GM04504 (cell line): ENCODE measurements around the gene EP400.
"Not testable (repeated sequence)": the region's sequence is repeated elsewhere in the genome, so short reads cannot be mapped to it uniquely, and the experiment has no call there.

Experiments
- DNase-seq: peaks from one replicate; pipeline ENCODE4 v3.0.0-alpha.2; 2012; ENCODE audit warnings: low read depth

The EP400 gene

DNA sequence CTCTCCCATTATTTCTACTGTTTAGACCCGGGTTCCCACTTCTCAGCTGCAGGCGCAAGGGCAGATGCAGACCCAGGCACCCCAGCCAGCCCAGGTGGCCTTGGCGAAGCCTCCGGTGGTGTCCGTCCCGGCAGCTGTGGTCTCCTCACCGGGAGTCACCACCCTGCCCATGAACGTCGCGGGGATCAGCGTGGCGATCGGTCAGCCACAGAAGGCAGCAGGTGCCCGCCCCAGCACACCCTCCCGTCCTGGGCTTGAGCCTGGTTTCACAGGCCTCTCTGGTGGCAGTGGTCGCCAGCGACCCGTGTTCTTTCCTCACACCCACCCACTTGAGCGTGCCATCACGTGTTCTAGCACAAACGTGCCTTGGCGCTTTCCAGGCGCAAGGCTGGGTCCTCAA, 117.0 kb downstream of the EP400 start:
- no peak for DNase-seq

- no peak for DNase-seq
These were observed 117.4 kb downstream of the EP400 start for GRCh38 chr12:132067182-132067581.

DNA sequence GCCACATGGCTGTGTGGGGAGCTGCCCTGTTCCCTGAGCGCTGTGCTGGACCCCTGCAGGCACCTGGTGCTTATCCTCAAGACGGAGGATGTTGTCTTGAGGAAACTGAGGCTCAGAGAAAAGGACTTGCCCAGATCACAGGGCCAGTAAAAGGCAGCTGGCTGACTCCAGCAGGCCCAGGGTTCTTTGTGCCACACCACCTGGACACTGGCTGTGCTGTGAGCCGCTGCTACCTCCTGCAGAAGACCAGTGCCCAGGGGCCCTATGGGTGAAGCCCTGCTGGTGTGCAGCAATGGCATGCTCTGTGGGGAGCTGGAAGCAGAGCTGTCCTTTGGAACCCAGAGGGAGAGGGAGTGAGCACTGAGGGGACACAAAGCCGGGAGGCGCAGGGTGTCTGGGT, 118.5 kb downstream of the EP400 start:
- DNase-seq: no peak

DNA sequence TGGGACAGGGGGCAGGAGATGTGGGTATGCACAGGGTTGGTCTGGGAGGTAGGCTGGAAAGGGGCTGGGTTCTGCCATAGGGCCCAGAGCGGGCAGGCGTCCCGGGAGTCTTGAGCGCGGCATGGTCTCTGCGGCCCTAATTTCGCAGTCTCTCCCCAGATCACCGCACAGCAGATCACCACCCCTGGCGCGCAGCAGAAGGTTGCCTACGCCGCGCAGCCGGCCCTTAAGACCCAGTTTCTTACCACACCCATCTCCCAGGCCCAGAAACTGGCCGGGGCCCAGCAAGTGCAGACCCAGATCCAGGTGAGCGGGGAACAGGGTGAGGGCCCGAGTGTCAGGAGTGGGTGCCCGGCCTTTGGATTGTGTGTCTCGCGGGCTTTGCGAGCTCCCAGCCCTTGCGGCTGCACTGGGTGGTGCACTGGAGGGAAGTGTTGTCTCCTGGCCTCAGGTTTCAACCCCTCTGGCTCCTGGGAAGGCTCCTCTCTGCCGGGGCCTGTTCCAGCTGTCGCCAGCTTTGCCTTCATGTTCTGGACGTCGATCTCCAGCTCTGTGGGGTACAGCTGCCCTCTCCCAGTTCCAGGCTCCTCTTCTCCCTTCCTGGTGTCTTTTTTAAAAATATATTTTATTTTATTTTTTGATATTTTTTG, 119.7 kb downstream of the EP400 start:
- DNase-seq: no peak

DNA sequence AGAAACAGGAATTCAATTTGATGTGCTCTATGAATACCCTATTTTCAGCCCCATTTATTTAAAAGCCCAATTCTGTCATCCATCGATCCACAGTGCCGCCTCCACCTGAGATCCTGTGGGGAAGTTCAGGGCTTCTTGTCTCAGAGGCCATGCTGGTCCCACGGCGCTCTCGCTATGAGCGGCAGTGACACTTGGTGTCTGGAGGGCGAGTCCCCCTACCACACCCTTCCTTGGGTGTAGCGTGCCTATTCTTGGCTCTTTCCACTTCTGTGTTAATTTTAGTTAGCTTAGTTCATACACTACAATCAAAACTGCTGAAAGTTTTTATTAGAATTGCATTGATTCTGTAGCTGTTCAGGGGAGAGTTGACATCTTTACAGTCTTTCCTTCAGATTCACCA, 120.6 kb downstream of the EP400 start:
- DNase-seq: no peak

DNA sequence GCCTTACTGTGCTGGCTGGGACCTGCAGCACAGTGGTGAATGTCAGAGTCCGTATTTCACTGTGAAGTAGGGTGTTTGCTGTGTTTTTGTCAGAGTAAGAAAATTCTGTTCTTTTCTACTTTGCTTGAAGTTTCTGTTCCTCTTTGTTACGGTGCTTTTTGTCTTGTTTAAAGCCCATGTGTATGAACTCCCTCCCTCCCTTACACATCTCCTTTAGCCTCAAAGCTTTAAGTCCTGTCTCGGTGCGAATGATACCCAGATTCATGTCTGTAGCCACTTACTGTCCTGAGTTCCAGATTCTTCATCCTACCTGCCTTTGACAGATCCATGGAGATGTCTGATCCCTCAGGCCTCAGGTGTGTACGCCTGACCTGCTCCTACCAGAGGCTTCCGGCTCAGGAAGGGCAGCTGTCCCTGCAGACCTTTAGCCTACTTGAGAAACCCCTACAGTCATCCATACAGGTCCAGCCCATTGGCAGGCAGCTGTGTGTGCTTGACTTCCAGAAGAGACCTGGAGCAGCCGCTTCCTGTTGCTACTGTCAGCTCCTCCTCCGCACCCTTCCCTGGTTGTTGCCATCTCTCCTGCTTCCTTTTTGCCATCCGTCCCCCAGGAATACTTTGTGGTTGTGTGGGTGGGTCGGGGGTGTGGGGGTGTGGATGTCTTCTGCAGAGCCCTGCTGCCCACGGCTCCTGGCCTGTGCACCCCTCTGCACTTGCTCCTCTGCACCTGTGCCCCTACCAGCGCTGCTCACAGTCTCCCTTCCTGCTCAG, 121.5 kb downstream of the EP400 start:
- no peak for DNase-seq

DNA sequence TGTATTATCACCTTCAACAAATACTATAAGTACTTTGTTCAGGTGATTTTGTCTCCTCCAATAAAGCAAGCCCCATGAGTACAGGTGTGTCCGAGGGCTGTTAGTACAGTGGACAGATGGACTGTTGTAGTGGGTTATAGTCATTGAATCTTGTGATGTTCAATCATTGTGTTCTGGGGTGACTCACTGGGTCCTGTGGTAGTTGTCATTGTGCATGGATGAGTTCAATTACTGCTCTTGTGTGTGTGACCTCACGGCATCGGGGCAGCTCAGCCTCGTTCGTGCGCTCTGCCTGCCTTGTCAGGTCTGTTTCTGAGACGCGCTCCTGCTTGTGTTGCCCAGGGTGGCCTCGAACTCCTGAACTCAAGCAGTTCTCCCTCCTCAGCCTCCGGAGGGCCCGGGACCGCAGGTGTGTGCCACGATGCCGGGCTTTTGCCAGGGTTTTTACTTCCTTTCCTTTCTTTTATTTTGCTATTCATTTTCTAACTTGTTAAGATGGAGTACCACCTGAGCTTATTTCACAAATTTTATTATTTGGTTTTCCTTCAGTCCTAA, 122.2 kb downstream of the EP400 start:
- no peak for DNase-seq

GRCh38 chr12:132074216-132074615, 124.5 kb downstream of the EP400 start:
- no peak for DNase-seq

GRCh38 chr12:132075026-132075713, 125.4 kb downstream of the EP400 start:
- DNase-seq: no peak

- DNase-seq: no peak
These were observed 126.2 kb downstream of the EP400 start for GRCh38 chr12:132075714-132076553.

DNA sequence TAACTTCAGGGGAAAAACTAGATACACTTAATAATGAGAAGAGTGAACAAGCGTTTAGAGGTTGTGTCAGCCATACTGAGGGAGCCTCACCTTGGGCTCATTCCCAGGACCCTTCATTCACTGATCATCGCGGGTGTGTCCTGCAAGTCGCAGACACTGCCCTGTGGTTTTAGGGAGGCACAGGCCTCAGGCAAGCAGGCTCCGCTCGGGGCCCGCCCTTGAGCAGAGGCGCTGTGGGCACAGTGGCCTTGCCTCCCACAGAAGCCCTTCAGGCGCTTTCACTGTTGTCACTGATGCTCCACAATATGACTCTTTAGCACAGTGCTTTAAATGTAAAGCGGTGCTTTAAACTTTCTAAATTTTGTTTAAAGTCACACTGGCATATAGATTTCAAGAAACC, 127.0 kb downstream of the EP400 start:
- no peak for DNase-seq

DNA sequence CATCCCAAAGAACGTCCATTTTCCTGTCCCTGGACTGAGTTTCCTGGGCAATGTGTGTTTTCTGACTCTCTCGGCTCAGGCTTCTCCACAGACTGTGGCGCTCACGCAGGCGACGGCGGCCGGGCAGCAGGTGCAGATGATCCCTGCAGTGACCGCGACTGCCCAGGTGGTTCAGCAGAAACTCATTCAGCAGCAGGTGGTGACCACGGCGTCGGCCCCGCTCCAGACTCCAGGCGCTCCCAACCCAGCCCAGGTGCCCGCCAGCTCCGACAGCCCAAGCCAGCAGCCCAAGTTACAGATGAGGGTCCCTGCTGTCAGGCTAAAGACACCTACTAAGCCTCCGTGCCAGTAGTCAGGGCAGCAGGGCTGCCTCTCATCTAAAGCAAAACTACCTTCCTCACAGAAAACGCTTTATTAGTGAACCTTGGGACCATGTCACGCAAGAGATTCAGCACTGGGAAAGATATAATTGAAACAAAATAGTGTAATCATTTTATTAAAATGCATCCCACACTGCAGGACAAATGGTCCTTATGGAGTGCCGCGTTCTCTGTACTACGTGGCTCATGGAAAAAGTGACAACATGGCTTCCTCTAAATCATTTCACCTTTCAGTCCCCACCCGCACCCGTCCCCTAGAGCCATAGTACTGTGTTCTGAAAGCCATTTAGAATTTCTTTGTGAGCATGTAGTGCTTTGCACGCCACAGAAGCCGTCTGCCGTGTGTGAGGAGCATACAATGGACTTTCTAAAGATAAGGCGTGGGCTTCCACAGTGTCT, 127.8 kb downstream of the EP400 start:
- DNase-seq: no peak

GRCh38 chr12:132078190-132078589, 128.4 kb downstream of the EP400 start:
- peak; percentile 76 for DNase-seq

GRCh38 chr12:132079200-132079599, 129.5 kb downstream of the EP400 start:
- DNase-seq: no peak

DNA sequence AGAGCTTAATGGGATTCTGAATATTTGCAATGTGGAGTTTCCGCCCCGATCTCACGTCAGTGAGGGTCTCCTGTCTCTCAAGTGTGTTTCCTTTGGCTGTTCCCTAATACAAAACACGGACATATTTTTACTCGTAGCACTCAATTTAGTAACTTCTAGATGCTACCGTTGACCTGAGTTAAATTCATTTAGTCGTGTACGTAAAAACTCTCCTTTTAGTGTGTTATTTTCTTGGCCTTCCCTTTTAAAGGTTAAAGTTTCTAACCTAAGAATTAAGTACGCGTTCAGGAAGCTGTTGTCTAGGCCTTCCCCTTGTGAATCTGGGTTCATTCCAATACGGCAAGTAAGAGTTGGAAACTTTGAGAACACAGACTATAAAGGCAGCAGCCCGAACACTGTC, 130.0 kb downstream of the EP400 start:
- no peak for DNase-seq

- not testable (repeated sequence) for DNase-seq
These were observed 130.8 kb downstream of the EP400 start for GRCh38 chr12:132080515-132080914.

- DNase-seq: no peak
These were observed 131.7 kb downstream of the EP400 start for GRCh38 chr12:132081423-132081822.

DNA sequence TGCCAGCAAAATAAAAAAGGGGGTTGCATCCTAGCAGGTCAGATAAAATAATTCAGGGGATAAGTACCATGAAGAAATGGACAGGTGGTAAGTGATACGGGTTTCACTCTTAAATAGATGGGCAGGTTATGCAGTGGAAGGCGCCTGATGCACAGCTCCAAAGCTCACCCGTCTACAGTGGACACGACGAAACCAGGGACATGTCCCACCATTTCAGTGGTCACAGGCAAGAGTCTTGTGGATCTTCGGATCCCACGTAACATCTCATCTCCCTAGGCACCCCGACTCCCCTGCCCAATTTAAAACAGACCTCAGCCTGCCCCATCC, 133.8 kb downstream of the EP400 start:
- DNase-seq: no peak

- DNase-seq: peak; percentile 73
These were observed 134.3 kb downstream of the EP400 start for GRCh38 chr12:132083941-132084620.

GRCh38 chr12:132084621-132085290, 135.0 kb downstream of the EP400 start:
- DNase-seq: peak; percentile 14
